ENCODE measurements around the gene RAB34. TPM values are rescaled to one million over a fixed set of nuclear protein-coding genes. Genes with fewer than 3 reads are reported as not detected.

RAB34 gene
- total RNA-seq, 1 experiment from 2014 or later: 189 TPM

- no peak overlapping the region for H3K27ac ChIP-seq (ENCODE audit: insufficient read length, low read depth, low read length)
- Mint-ChIP-seq H3K27me3 (ENCODE audit: low read depth) (no peaks in the 10 kb centered on the region; the same call in 1 of the 2 replicates), H3K27ac (peak overlapping the region in 1 of 3 experiments; percentile 64; a peak in 1 of 7 replicates)
Observed at GRCh38 chr17:28741358-28742349, 24.0 kb upstream of the RAB34 start.

More at GRCh38 chr17:28741358-28742349, 24.0 kb upstream of the RAB34 start:
- H3K27me3 ChIP-seq (ENCODE audit: insufficient read depth, low read length): no peaks in the 10 kb centered on the region
- Mint-ChIP-seq H3K36me3 (ENCODE audit: insufficient read depth in 1 of 3, low read depth in 3 of 3) (peaks cover 16 to 49% (median 33%) of the 10 kb centered on the region in 3 experiments; a peak in 6 of 7 replicates), H3K9me3 (no peaks in the 10 kb centered on the region), H3K4me1 (peaks cover 9 to 15% of the 10 kb centered on the region in 2 experiments), H3K4me3 (peak overlapping the region in 1 of 2 experiments; percentile 29; a peak in 1 of 5 replicates)
- no peak overlapping the region for H3T11ph ChIP-seq (ENCODE audit: low read length)
- no peak overlapping the region for H2BK20ac ChIP-seq (ENCODE audit: low read depth, low read length, poor library complexity, severe bottlenecking)
- no peak for DNase-seq
- H2AK5ac ChIP-seq (ENCODE audit: insufficient read length, low read length): no peak overlapping the region
- H3K79me2 ChIP-seq (ENCODE audit: insufficient read depth, low read length): peaks cover 16% of the 10 kb centered on the region; the same call in 1 of the 2 replicates
- H4K8ac ChIP-seq (replicated peaks; ENCODE audit: insufficient read length, low read depth, low read length): no peak overlapping the region
- H3K4me2 ChIP-seq (ENCODE audit: insufficient read depth, insufficient read length, low read length): no peak overlapping the region
- H3K79me1 ChIP-seq (ENCODE audit: insufficient read depth, low read depth, low read length, poor library complexity, severe bottlenecking): no peaks in the 10 kb centered on the region
- H3K4ac ChIP-seq (ENCODE audit: low read depth, low read length): no peak overlapping the region
- no peak overlapping the region for H4K91ac ChIP-seq (ENCODE audit: insufficient read length, low read depth, low read length)
- no peaks in the 10 kb centered on the region for H4K20me1 ChIP-seq (ENCODE audit: control insufficient read depth, insufficient read depth, insufficient read length)
- H3K9ac ChIP-seq (ENCODE audit: extremely low read depth, insufficient read length, low read length): no peak overlapping the region
- WGBS (ENCODE audit: extremely low coverage, insufficient read length, low lambda C conversion rate): no CpG with 5 or more reads among the region's 19 CpGs
- peaks cover 5% of the 10 kb centered on the region; the same call in 1 of the 2 replicates for H3K4me1 ChIP-seq (ENCODE audit: insufficient read depth, low read length)
- no peak overlapping the region for H2BK15ac ChIP-seq (ENCODE audit: low read depth, low read length)
- no peaks in the 10 kb centered on the region for H3K9me3 ChIP-seq (ENCODE audit: control insufficient read depth, low read depth, low read length)
- H3K14ac ChIP-seq (ENCODE audit: insufficient read depth, low read length): no peak overlapping the region
- H3K56ac ChIP-seq (ENCODE audit: insufficient read length, low read depth, low read length): no peak overlapping the region
- H2BK12ac ChIP-seq (ENCODE audit: insufficient read length, low read depth, low read length): no peak overlapping the region
- no peak overlapping the region for H3K23ac ChIP-seq (ENCODE audit: insufficient read length, low read depth, low read length)
- no peak overlapping the region for H2AFZ ChIP-seq (ENCODE audit: low read length)
- no peak overlapping the region for H3K18ac ChIP-seq (ENCODE audit: insufficient read length, low read depth, low read length)
- H3K23me2 ChIP-seq (ENCODE audit: insufficient read length, low read depth, low read length, poor library complexity, severe bottlenecking): peaks cover 15% of the 10 kb centered on the region
- H2BK5ac ChIP-seq (ENCODE audit: insufficient read length, low read length): no peak overlapping the region
- no peak overlapping the region for H4K5ac ChIP-seq (ENCODE audit: insufficient read length, low read depth, low read length)
- no peak for TF ChIP-seq CTCF (conservative IDR thresholded peaks at IDR 0.05)
- H2BK120ac ChIP-seq (ENCODE audit: low read depth, low read length, poor library complexity, severe bottlenecking): no peak overlapping the region

Data from H9 (cell line).